Caco-2 (cell line): Measurements from ENCODE around the gene ADCY7. TPM values are rescaled to one million over a fixed set of nuclear protein-coding genes. Genes with fewer than 3 reads are reported as not detected.

Experiments used
- BruUV-seq: library from RNA; stranded (reverse); fragments of 400-500 nt; replicated peaks from 2 replicates; lab custom pipeline; 2021; lab: Mats Ljungman, UMichigan
- CTCF ChIA-PET: fragments of 300-600 bp; sonication (Branson Sonifier 250); formaldehyde crosslinking; loops from one replicate; lab custom pipeline; 2022; ENCODE audit warnings: antibody characterized with exemption; lab: Charles Lee
- POLR2A ChIA-PET: fragments of 300-600 bp; sonication (Branson Sonifier 250); formaldehyde crosslinking; loops from one replicate; lab custom pipeline; 2022; ENCODE audit warnings: antibody characterized with exemption; lab: Charles Lee
- DNase-seq, 2 experiments: peaks; one replicate each; pipeline versions ENCODE4 v3.0.0 to v3.0.0-alpha.2; 2020 to 2022
- H3K27me3 ChIP-seq: replicated peaks from 2 replicates; pipeline ENCODE4 v1.6.0; 2011; ENCODE audit warnings: low read length; ENCODE audit not compliant: control insufficient read depth, insufficient read depth
- H3K36me3 ChIP-seq: 2 replicates; pipeline ENCODE4 v1.5.1; 2011; ENCODE audit warnings: low read length; ENCODE audit not compliant: control insufficient read depth, insufficient read depth
- H3K4me1 ChIP-seq: fragments of 250-450 bp; sonication (Bioruptor Pico); 2 replicates; pipeline ENCODE4 v1.5.1; 2020; ENCODE audit warnings: mild to moderate bottlenecking
- H3K4me3 ChIP-seq: 2 replicates; pipeline ENCODE4 v1.5.1; 2011; ENCODE audit warnings: low read depth, mild to moderate bottlenecking, control low read depth, low read length
- H3K9me3 ChIP-seq: fragments of 250-450 bp; sonication (Bioruptor Pico); 2 replicates; pipeline ENCODE4 v1.5.1; 2020; ENCODE audit warnings: mild to moderate bottlenecking, moderate library complexity
- H3K27ac Mint-ChIP-seq: one replicate; pipeline ENCODE4 v1.8.0; 2022; ENCODE audit warnings: mixed read lengths; ENCODE audit not compliant: unreplicated experiment
- H3K27me3 Mint-ChIP-seq: one replicate; pipeline ENCODE4 v1.8.0; 2022; ENCODE audit warnings: mixed read lengths; ENCODE audit not compliant: insufficient read depth, unreplicated experiment
- H3K36me3 Mint-ChIP-seq: one replicate; pipeline ENCODE4 v1.8.0; 2022; ENCODE audit warnings: mild to moderate bottlenecking, mixed read lengths; ENCODE audit not compliant: insufficient read depth, unreplicated experiment
- H3K4me1 Mint-ChIP-seq: one replicate; pipeline ENCODE4 v1.8.0; 2022; ENCODE audit warnings: low read depth, mixed read lengths; ENCODE audit not compliant: unreplicated experiment
- H3K4me3 Mint-ChIP-seq: one replicate; pipeline ENCODE4 v1.8.0; 2022; ENCODE audit warnings: mild to moderate bottlenecking, moderate library complexity, mixed read lengths; ENCODE audit not compliant: unreplicated experiment
- H3K9me3 Mint-ChIP-seq: one replicate; pipeline ENCODE4 v1.8.0; 2022; ENCODE audit warnings: mixed read lengths; ENCODE audit not compliant: unreplicated experiment
- intact Hi-C: fragments of 100-400 bp; cut with micrococcal nuclease; formaldehyde crosslinking; loops from one replicate; pipeline ENCODE4 v1.10.0; 2022; ENCODE audit not compliant: unreplicated experiment
- total RNA-seq: library from RNA; stranded (reverse); gene quantifications from 2 replicates; pipeline ENCODE4 v1.2.3, GENCODE V29; 2022
- TF ChIP-seq, protein P1 (sequence below), 2 experiments: fragments of 200-600 bp in 1 of 2; IDR thresholded peaks; 1 replicate in 1 of 2; 2 replicates in 1 of 2; pipeline versions ENCODE4 v1.5.1 to v1.8.0; 2011 to 2022; ENCODE audit warnings: antibody characterized with exemption in 1 of 2, control low read depth in 1 of 2, inconsistent platforms in 1 of 2, low read depth in 1 of 2, low read length in 1 of 2, mild to moderate bottlenecking in 1 of 2, moderate library complexity in 1 of 2; ENCODE audit not compliant: insufficient read depth in 1 of 2, severe bottlenecking in 1 of 2, unreplicated experiment in 1 of 2

The ADCY7 gene
- total RNA-seq, 1 experiment from 2014 or later: 54.2 TPM

DNA sequence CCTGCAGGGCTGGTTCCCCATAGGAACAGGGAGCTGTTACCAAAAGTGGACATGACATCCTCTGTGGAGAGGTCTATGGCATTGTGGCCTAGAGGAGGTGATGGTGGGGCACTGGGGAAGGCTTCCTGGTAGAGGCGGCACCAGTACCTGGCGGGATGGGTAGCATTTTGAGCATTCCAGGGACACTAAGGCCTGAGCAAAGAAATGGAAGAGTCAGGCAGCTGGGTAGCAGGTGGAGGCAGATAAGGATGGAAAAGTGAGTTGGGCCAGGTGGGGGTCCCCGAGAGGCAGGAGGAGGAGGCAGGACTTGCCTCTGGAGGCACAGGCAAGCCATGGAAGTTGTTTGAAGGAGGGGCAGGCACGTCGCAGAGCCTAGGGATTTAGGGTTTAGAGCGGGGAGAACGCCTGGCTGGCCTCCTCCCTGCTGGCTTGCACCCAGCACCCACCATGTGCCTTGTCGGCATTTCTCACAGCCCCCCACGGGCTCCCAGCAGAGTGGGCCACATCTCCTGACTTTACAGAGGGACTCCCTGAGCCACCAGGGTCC lies 5.1 kb upstream of the ADCY7 start:
- Histone ChIP-seq H3K36me3 (no peaks in the 10 kb centered on the region; the same call in 1 of the 2 replicates), H3K4me1 (peaks cover 8% of the 10 kb centered on the region; the same call in 1 of the 2 replicates), H3K9me3 (no peaks in the 10 kb centered on the region), H3K27me3 (no peaks in the 10 kb centered on the region), H3K4me3 (no peak overlapping the region)
- Mint-ChIP-seq H3K4me1 (peaks cover 11% of the 10 kb centered on the region), H3K27me3 (no peaks in the 10 kb centered on the region), H3K27ac (no peak overlapping the region), H3K9me3 (no peaks in the 10 kb centered on the region), H3K4me3 (no peak overlapping the region), H3K36me3 (peaks cover 19% of the 10 kb centered on the region)
- DNase-seq: peak in 1 of 2 experiments; percentile 31
- TF ChIP-seq, protein P1, sequence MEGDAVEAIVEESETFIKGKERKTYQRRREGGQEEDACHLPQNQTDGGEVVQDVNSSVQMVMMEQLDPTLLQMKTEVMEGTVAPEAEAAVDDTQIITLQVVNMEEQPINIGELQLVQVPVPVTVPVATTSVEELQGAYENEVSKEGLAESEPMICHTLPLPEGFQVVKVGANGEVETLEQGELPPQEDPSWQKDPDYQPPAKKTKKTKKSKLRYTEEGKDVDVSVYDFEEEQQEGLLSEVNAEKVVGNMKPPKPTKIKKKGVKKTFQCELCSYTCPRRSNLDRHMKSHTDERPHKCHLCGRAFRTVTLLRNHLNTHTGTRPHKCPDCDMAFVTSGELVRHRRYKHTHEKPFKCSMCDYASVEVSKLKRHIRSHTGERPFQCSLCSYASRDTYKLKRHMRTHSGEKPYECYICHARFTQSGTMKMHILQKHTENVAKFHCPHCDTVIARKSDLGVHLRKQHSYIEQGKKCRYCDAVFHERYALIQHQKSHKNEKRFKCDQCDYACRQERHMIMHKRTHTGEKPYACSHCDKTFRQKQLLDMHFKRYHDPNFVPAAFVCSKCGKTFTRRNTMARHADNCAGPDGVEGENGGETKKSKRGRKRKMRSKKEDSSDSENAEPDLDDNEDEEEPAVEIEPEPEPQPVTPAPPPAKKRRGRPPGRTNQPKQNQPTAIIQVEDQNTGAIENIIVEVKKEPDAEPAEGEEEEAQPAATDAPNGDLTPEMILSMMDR (IDR thresholded peaks at IDR 0.05; ENCODE audit: insufficient read depth in 1 of 2, low read depth in 1 of 2, low read length in 1 of 2, severe bottlenecking in 1 of 2, unreplicated experiment in 1 of 2): no peak
- intact Hi-C loops: no loop called here
- BruUV-seq: no TSS peak
- ChIA-PET POLR2A (no interaction called here), CTCF (no interaction called here)

DNA sequence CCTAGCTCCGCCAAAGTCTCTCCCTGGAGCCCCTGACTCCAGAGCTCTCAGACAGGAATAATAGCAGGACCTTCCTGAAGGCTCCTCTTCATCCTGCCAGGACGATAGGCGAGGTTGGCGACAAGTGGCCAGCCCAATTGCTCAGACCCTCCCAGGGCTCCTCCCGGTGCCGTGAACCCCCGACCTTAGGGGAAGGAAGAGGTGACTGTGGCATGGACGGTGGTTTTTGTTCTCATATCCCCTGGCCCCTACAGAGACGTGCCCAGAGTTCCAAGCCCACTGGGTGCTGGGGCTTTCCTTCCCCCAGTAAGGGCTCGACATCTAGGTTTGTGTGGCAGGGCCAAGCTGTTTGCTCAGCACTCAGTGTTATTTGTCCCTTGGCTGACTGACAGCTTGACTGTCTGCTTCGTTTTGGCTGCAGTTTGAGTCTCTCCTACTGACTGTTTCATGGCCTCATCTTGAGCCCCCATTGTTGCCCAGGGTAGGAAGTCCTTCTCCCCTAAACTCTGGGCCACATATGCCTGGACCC lies 4.6 kb upstream of the ADCY7 start:
- Histone ChIP-seq H3K9me3 (no peaks in the 10 kb centered on the region), H3K4me1 (peaks cover 8% of the 10 kb centered on the region; the same call in 1 of the 2 replicates), H3K4me3 (no peak overlapping the region), H3K36me3 (no peaks in the 10 kb centered on the region; the same call in 1 of the 2 replicates), H3K27me3 (no peaks in the 10 kb centered on the region)
- no peak overlapping the region for H3K27ac Mint-ChIP-seq
- no TSS peak for BruUV-seq
- peak in 1 of 2 experiments; percentile 30 for DNase-seq
- TF ChIP-seq, protein P1 (IDR thresholded peaks at IDR 0.05; ENCODE audit: insufficient read depth in 1 of 2, low read depth in 1 of 2, low read length in 1 of 2, severe bottlenecking in 1 of 2, unreplicated experiment in 1 of 2): no peak
- H3K36me3 Mint-ChIP-seq: peaks cover 19% of the 10 kb centered on the region
- H3K27me3 Mint-ChIP-seq: no peaks in the 10 kb centered on the region
- POLR2A ChIA-PET: no interaction called here
- intact Hi-C loops: no loop called here
- H3K9me3 Mint-ChIP-seq: no peaks in the 10 kb centered on the region
- H3K4me3 Mint-ChIP-seq: no peak overlapping the region
- CTCF ChIA-PET: interaction anchor here (0.6 kb wide), 1 partner anchor 26 kb away, joined by 4 read pairs; no protein-coding TSS in a partner anchor
- H3K4me1 Mint-ChIP-seq: peaks cover 11% of the 10 kb centered on the region

DNA sequence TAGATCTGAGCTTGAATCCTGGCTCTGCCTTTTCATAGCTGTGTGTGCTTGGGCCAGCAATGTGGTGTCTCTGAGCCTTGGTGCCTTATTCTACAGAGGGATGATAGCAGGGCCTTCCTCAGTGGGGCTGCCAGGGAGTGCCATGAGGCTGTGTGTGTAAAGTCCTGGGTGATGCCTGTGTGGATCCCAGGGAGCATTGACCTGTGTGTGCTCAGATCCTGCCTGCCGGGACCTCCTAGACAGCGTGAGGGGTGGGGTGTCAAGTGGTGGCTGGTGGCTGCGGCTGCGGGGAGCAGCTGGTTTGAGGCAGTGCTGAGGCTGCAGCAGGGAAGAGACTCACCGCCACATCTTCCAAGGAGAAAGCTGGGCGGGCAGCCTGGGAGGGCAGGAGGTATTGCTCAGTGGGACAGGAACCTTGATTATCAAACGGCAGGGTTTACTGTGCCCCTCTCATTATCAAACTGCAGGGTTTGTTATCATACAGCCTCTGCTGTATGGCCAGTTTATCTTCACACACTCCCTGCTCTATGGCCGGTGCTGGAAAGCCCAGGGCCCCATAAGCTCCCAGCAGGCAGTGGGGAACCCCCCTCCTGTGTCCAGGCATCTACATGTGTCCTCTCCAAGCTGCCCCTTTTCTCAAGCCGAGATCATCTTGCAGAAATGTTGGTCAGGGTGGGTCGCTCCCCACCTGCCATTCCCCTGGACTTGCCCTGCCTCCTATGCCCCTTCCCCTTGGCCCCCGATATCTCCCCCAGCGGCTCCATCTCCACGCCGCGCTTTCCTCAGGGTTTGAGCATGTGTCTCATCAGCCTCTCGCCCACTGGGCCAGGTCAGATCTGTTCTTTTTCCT lies 3.1 kb upstream of the ADCY7 start:
- BruUV-seq: no TSS peak
- Mint-ChIP-seq H3K9me3 (no peaks in the 10 kb centered on the region), H3K36me3 (peaks cover 14% of the 10 kb centered on the region), H3K27ac (peak overlapping the region; percentile 7), H3K4me1 (peaks cover 11% of the 10 kb centered on the region), H3K27me3 (no peaks in the 10 kb centered on the region), H3K4me3 (no peak overlapping the region)
- peak in 1 of 2 experiments; percentile 26 for DNase-seq
- Histone ChIP-seq H3K36me3 (no peaks in the 10 kb centered on the region; the same call in none of the 2 replicates), H3K4me3 (no peak overlapping the region), H3K4me1 (peaks cover 8% of the 10 kb centered on the region; the same call in 1 of the 2 replicates), H3K27me3 (no peaks in the 10 kb centered on the region), H3K9me3 (no peaks in the 10 kb centered on the region)
- CTCF ChIA-PET: interaction anchor here (1.3 kb wide), 1 partner anchor 543 kb away, joined by 3 read pairs; no protein-coding TSS in a partner anchor
- POLR2A ChIA-PET: no interaction called here
- TF ChIP-seq, protein P1 (IDR thresholded peaks at IDR 0.05; ENCODE audit: insufficient read depth in 1 of 2, low read depth in 1 of 2, low read length in 1 of 2, severe bottlenecking in 1 of 2, unreplicated experiment in 1 of 2): no peak
- intact Hi-C loops: no loop called here
